Measurements from ENCODE around the gene OR6C4.
"Not testable (repeated sequence)": the region's sequence is repeated elsewhere in the genome, so short reads cannot be mapped to it uniquely, and the experiment has no call there.

The OR6C4 gene

DNA sequence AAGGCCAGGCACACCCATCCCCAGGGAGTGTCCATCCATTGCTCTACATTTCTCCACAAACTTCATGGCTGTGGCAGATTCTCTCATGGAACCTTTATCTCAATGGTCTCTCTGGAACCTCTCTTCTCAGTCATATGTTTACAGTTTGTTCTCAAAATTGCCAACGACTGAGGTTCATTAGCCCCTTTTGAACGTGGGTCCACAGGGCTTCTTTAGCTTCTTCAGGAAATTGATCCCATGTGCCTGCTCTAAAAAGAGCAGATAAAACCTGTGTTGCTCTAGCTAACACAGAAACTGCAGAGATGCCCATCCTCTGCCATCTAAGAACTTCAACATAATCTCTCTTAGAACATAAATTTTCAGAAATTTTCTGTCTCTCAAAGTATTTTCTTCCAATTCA lies at the start of gene OR6C4:
Gene OR6C4 (plus strand): TSS at position 301 of the 400 bp plus-strand sequence. CDS start 1,625 bp downstream, outside the sequence.
- no peak for DNase-seq

DNA sequence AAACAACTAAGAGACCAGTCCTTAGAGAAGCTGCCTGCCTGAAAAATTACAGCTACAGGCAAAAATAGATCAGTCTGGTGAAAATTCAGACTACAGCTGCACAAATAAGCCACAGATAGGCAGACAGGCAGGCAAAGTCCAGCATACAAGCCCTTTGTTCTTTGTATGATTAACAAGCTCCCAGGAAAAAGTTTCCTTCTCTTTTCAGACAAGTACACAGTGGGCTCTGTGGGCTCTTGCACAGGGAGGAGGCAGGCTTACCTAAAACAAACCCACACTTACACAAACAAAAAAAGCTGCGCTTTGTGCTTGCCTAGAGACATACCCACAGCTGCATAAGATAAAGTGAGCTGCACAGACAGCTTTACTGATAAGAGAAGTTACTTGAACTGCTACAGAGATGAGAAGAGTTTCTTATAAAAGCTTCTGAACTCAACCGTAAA lies 49.6 kb upstream of the OR6C4 start:
- no peak for DNase-seq

DNA sequence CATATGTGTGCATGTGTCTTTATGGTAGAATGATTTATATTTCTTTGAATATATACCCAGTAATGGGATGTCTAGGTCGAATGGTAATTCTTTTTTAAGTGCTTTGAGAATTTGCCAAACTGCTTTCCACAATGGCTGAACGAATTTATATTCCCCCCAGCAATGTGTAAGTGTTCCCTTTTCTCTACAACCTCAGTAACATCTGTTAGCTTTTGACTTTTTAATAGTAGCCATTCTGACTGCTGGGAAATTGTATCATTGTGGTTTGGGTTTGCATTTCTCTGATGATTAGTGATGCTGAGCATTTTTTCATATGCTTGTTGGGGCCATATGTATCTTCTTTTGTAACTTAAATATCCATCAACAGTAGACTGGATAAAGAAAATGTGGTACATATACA lies 47.8 kb upstream of the OR6C4 start:
- no peak for DNase-seq

DNA sequence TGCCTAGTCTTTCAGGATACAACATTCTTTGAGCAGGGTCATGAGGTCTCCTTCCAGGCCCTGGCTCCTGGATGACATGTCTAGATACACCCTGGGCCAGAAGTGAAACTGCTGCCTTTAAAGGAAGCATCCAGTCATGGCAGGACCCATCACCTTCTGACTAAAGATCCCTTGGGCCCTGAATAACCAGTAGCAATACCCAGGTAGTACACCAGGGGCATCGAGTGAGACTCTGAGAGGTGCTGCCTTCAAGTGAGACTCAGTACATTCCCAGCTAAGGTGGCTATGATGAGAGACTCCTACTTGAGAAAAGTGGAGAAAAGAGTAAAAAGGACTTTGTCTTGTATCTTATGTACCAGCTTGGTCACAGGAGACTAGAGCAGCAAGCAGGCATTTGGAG lies 33.7 kb upstream of the OR6C4 start:
- no peak for DNase-seq

DNA sequence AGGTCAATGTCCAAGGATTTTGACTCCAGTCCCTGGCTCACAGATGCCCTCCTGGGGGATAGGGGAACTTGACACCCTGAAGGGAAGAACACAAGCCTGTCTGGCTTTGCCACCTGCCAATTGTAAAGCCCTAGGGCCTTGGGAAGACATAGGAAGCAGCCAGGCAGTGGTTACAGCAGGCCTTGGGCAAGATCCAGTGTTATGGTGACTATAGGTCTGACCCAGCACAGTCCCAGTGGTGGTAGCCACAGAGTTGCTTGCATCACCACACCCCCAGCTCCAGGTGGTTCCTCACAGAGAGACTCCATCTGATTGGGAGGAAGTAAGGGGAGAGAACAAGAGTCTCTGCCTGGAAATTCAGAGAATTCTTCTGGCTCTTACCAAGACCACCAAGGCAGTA lies 33.0 kb upstream of the OR6C4 start:
- DNase-seq, result no peak

DNA sequence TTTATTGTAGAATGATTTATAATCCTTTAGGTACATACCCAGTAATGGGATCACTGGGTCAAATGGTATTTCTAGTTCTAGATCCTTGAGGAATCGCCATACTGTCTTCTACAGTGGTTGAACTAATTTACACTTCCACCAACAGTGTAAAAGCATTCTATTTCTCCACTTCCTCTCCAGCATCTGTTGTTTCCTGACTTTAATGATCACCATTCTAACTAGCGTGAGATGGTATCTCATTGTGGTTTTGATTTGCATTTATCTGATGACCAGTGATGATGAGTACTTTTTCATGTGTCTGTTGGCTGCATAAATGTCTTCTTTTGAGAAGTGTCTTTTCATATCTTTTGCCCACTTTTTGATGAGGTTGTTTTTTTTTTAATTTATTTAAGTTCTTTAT lies 1.2 kb upstream of the OR6C4 start:
- DNase-seq, result not testable (repeated sequence)

DNA sequence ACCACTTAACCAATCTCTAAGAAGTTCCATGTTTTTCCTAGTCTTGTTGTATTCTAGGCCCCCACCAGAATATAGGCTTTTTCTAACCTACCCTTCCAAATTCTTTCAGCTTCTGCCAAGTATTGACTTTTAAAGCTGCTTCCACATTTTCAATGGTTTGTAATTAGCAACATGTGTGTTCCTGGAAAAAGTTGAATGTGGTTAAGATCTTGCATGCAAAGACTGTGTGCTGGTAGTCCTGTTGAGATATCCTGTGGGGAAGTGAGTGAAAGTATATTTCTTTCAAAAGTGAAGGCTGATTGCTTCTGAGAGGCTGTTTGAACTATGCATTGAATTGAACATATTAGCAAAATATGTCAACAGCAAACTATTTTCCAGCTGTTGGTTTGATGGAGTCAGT lies 646 bp upstream of the OR6C4 start:
- no peak for DNase-seq

DNA sequence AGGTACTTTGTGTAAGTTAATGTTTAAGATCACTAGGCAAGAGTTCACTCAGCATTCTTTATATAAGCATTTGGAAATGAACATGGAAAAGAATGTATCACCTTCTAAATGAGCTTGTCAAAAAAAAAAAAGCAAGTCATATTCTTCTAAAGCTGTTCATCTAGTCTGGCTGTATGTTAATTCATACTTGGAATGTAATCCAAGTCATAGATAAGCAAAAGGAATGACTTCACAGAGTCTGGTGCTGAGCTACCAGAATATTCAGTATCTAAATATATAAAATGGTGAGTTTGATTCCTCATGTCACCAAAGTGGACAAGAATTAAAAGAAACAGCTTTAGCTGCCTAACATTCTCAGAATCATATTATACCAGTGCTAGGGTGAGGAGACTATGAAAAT lies 4.9 kb downstream of the OR6C4 start:
- no peak for DNase-seq

DNA sequence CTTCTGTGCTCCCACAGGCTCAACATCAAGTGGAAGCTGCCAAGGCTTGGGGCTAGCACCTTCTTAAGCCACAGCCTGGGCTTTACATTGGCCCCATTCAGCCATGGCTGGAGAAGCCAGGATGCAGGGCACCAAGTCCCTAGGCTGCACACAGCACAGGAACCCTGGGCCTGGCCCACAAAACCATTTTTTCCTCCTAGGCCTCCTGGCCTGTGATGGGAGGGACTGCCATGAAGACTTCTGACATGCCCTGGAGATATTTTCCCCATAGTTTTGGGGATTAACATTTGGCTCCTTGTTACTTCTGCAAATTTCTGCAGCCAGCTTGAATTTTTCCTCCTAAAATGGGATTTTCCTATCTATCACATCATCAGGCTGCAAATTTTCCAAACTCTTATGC lies 20.7 kb downstream of the OR6C4 start:
- DNase-seq, result not testable (repeated sequence)

DNA sequence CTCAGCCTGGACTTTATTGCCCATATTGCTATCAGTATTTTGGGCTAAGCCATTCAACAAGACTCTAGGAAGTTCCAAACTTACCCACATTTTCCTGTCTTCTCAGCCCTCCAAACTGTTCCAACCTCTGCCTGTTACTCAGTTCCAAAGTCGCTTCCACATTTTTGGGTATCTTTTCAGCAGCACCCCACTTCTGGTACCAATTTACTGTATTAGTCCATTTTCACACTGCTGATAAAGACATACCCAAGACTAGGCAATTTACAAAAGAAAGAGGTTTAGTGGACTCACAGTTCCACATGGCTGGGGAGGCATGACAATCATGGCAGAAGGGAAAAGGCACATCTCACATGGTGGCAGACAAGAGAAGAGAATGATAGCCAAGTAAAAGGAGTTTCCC lies 21.3 kb downstream of the OR6C4 start:
- DNase-seq, result not testable (repeated sequence)

DNA sequence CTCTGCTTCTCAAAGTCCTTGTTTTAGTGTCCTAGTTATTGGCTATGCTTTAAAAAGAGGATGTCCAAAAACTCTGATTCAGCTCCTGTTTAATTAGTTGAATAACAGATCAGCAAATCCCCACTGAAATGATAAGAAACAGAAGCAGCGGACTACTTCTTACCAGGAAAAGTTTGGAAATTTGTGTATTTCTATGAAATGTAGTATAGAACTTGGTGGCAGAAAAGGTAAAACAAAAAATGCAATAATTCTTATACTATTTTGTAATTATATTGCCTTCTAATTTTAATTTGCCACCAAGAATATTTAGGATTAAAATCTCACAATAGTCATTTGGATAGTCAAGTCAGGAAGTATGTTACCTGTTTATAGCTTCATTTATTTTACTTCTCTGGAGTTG lies 22.8 kb downstream of the OR6C4 start, which contains the start of gene OR2AP1:
Gene OR2AP1 (plus strand): TSS at position 301 of the 400 bp plus-strand sequence. CDS start 1,947 bp downstream, outside the sequence.
- no peak for DNase-seq

DNA sequence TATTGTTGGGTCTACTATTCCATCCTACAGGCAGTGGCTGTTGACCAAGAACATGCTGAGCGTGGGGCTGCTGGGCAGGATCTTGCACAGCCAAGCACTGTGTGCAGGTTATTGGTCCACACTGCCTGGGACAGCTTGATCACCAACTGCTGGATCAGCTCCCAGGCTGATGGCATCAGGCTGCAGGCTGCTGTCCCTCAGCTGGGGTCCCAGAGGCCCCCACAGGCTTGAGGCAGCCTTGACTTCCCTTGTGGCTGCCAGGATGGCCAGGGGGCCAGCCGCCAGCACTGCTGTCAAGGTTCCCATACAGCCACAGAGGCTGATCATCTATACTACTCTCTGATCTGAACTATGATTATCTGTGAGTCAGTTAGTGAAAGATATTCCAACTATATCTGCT lies 32.7 kb downstream of the OR6C4 start:
- no peak for DNase-seq

DNA sequence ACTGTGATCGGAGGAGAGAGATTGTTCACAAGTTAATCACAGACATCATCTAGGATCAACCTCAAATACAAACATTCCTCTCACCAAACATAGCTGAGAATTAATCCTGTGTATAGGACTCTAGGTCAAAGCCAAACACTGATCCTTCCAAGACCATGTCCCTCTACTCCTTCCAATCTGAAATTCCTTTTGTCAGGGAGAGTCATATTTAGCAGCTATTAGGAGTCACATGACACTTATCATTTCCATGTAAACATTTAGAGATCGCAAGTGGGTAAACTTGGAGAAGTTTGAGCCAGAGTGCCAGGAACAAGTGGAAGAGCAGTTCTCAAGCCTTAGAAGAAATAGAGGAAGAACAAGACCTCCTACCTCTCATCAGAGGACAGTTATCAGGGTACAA lies 36.4 kb downstream of the OR6C4 start:
- no peak for DNase-seq

DNA sequence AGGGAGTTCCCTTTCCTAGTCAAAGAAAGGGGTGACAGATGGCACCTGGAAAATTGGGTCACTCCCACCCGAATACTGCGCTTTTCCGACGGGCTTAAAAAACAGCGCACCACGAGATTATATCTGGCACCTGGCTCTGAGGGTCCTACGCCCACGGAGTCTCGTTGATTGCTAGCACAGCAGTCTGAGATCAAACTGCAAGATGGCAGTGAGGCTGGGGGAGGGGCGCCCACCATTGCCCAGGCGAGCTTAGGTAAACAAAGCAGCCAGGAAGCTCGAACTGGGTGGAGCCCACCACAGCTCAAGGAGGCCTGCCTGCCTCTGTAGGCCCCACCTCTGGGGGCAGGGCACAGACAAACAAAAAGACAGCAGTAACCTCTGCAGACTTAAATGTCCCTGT lies 40.8 kb downstream of the OR6C4 start:
- not testable (repeated sequence) for DNase-seq
